OCI-M2 (cell line): ENCODE data around the gene LRRC71.

ENCODE experiments used
- DNase-seq: peaks from one replicate; lab custom pipeline; 2025; ENCODE audit not compliant: unreplicated experiment; lab: John Stamatoyannopoulos, UW

Gene LRRC71

GRCh38 chr1:156945881-156946661 is 25.6 kb downstream of the LRRC71 start:
- no peak for DNase-seq

GRCh38 chr1:156947127-156947526 is 26.7 kb downstream of the LRRC71 start:
- no peak for DNase-seq

- DNase-seq = no peak
These were observed 27.5 kb downstream of the LRRC71 start for GRCh38 chr1:156947818-156948525.

GRCh38 chr1:156948708-156949107 is 28.3 kb downstream of the LRRC71 start:
- DNase-seq = no peak

GRCh38 chr1:156949127-156949526 is 28.7 kb downstream of the LRRC71 start:
- no peak for DNase-seq

- DNase-seq = no peak
These were observed 30.9 kb downstream of the LRRC71 start for GRCh38 chr1:156951371-156951770.

- no peak for DNase-seq
These were observed 33.1 kb downstream of the LRRC71 start for GRCh38 chr1:156953571-156953970.

- DNase-seq = no peak
These were observed 35.9 kb downstream of the LRRC71 start for GRCh38 chr1:156956333-156956732.

- no peak for DNase-seq
These were observed 37.2 kb downstream of the LRRC71 start for GRCh38 chr1:156957634-156958033.

- DNase-seq = no peak
These were observed 37.8 kb downstream of the LRRC71 start for GRCh38 chr1:156958247-156958714.

GRCh38 chr1:156959414-156959813 is 39.0 kb downstream of the LRRC71 start:
- DNase-seq = no peak

GRCh38 chr1:156959925-156960324 is 39.5 kb downstream of the LRRC71 start:
- no peak for DNase-seq

- no peak for DNase-seq
These were observed 41.3 kb downstream of the LRRC71 start for GRCh38 chr1:156961709-156962108.

GRCh38 chr1:156963621-156964020 is 43.2 kb downstream of the LRRC71 start:
- DNase-seq = no peak

GRCh38 chr1:156964441-156964840 is 44.0 kb downstream of the LRRC71 start:
- no peak for DNase-seq

- DNase-seq = no peak
These were observed 49.1 kb downstream of the LRRC71 start for GRCh38 chr1:156969496-156969895.

- no peak for DNase-seq
These were observed 49.6 kb downstream of the LRRC71 start for GRCh38 chr1:156970017-156970416.

- DNase-seq = no peak
These were observed 53.0 kb downstream of the LRRC71 start for GRCh38 chr1:156973417-156973816.

GRCh38 chr1:156975084-156975483 is 54.7 kb downstream of the LRRC71 start:
- no peak for DNase-seq

GRCh38 chr1:156980551-156980950 is 60.1 kb downstream of the LRRC71 start:
- DNase-seq = no peak
